Activated T-helper 17 cell treated with anti-CD3 and anti-CD28 coated beads, Interleukin-2, amount 50 U/mL, for 72 hours (primary cell): ENCODE data around the gene FDPS. TPM values are rescaled to one million over a fixed set of nuclear protein-coding genes. Genes with fewer than 3 reads are reported as not detected.
"Not testable (repeated sequence)": the region's sequence is repeated elsewhere in the genome, so short reads cannot be mapped to it uniquely, and the experiment has no call there.

ENCODE experiments used
- ATAC-seq: fragments of 150-1000 bp; cut with Tn5 transposase; replicated peaks from 2 replicates; pipeline ENCODE4 v1.10.0; 2021; ENCODE audit warnings: mild to moderate bottlenecking, moderate library complexity
- H3K27ac Mint-ChIP-seq: one replicate; pipeline ENCODE4 v1.8.0; 2022; ENCODE audit warnings: mixed read lengths
- H3K27me3 Mint-ChIP-seq: one replicate; pipeline ENCODE4 v1.8.0; 2022; ENCODE audit warnings: mixed read lengths
- H3K36me3 Mint-ChIP-seq: one replicate; pipeline ENCODE4 v1.8.0; 2022; ENCODE audit warnings: low read depth, mild to moderate bottlenecking, mixed read lengths
- H3K4me1 Mint-ChIP-seq: one replicate; pipeline ENCODE4 v1.8.0; 2022; ENCODE audit warnings: mixed read lengths
- H3K4me3 Mint-ChIP-seq: one replicate; pipeline ENCODE4 v1.8.0; 2022; ENCODE audit warnings: mild to moderate bottlenecking, mixed read lengths
- H3K9me3 Mint-ChIP-seq: one replicate; pipeline ENCODE4 v1.8.0; 2022; ENCODE audit warnings: mixed read lengths
- total RNA-seq, 2 donors: library from RNA; stranded (reverse); gene quantifications; one replicate each; pipeline ENCODE4 v1.2.3, GENCODE V29; 2022

Gene FDPS
- total RNA-seq, 2 donors from 2014 or later = 319 to 371 TPM

- H3K9me3 Mint-ChIP-seq = no peaks in the 10 kb centered on the region
- no peaks in the 10 kb centered on the region for H3K27me3 Mint-ChIP-seq
- H3K4me3 Mint-ChIP-seq = peak overlapping the region; percentile 75
- no peak overlapping the region for H3K27ac Mint-ChIP-seq
- H3K36me3 Mint-ChIP-seq = peaks cover 6% of the 10 kb centered on the region
- H3K4me1 Mint-ChIP-seq = peaks cover 21% of the 10 kb centered on the region
- ATAC-seq = peak; percentile 12
These were observed 30.6 kb upstream of the FDPS start for GRCh38 chr1:155277902-155278688.

- H3K27me3 Mint-ChIP-seq = no peaks in the 10 kb centered on the region
- no peaks in the 10 kb centered on the region for H3K9me3 Mint-ChIP-seq
- ATAC-seq = no peak
- H3K4me3 Mint-ChIP-seq = peak overlapping the region; percentile 75
- H3K27ac Mint-ChIP-seq = no peak overlapping the region
- H3K4me1 Mint-ChIP-seq = peaks cover 21% of the 10 kb centered on the region
- H3K36me3 Mint-ChIP-seq = no peaks in the 10 kb centered on the region
These were observed 29.9 kb upstream of the FDPS start for GRCh38 chr1:155278689-155279160.

- no peak for ATAC-seq
- Mint-ChIP-seq H3K36me3 (no peaks in the 10 kb centered on the region), H3K27ac (no peak overlapping the region), H3K4me1 (peaks cover 21% of the 10 kb centered on the region), H3K4me3 (peak overlapping the region; percentile 75), H3K27me3 (no peaks in the 10 kb centered on the region), H3K9me3 (no peaks in the 10 kb centered on the region)
These were observed 29.4 kb upstream of the FDPS start for GRCh38 chr1:155279268-155279667.

- Mint-ChIP-seq H3K9me3 (no peaks in the 10 kb centered on the region), H3K4me3 (no peak overlapping the region)
- ATAC-seq = no peak
These were observed 26.1 kb upstream of the FDPS start for GRCh38 chr1:155282488-155283091.

GRCh38 chr1:155284476-155284875 is 24.2 kb upstream of the FDPS start:
- Mint-ChIP-seq H3K27ac (no peak overlapping the region), H3K9me3 (no peaks in the 10 kb centered on the region), H3K4me3 (no peak overlapping the region), H3K27me3 (no peaks in the 10 kb centered on the region), H3K36me3 (no peaks in the 10 kb centered on the region), H3K4me1 (peaks cover 2% of the 10 kb centered on the region)
- no peak for ATAC-seq

More at GRCh38 chr1:155282488-155283091, 26.1 kb upstream of the FDPS start:
- Mint-ChIP-seq H3K36me3 (no peaks in the 10 kb centered on the region), H3K27ac (no peak overlapping the region), H3K4me1 (peaks cover 11% of the 10 kb centered on the region), H3K27me3 (no peaks in the 10 kb centered on the region)

- Mint-ChIP-seq H3K4me3 (no peak overlapping the region), H3K27ac (no peak overlapping the region), H3K4me1 (no peaks in the 10 kb centered on the region), H3K36me3 (no peaks in the 10 kb centered on the region), H3K9me3 (no peaks in the 10 kb centered on the region), H3K27me3 (no peaks in the 10 kb centered on the region)
- ATAC-seq = no peak
These were observed 23.6 kb upstream of the FDPS start for GRCh38 chr1:155285063-155285462.

GRCh38 chr1:155285631-155286044 is 23.0 kb upstream of the FDPS start:
- H3K27me3 Mint-ChIP-seq = no peaks in the 10 kb centered on the region
- H3K27ac Mint-ChIP-seq = no peak overlapping the region
- H3K4me3 Mint-ChIP-seq = no peak overlapping the region
- no peaks in the 10 kb centered on the region for H3K4me1 Mint-ChIP-seq
- H3K36me3 Mint-ChIP-seq = no peaks in the 10 kb centered on the region
- ATAC-seq = no peak
- H3K9me3 Mint-ChIP-seq = no peaks in the 10 kb centered on the region

GRCh38 chr1:155286544-155286943 is 22.1 kb upstream of the FDPS start:
- no peak for ATAC-seq
- Mint-ChIP-seq H3K27me3 (no peaks in the 10 kb centered on the region), H3K4me3 (no peak overlapping the region), H3K27ac (no peak overlapping the region), H3K9me3 (no peaks in the 10 kb centered on the region), H3K4me1 (no peaks in the 10 kb centered on the region), H3K36me3 (no peaks in the 10 kb centered on the region)

GRCh38 chr1:155287987-155288543 is 20.6 kb upstream of the FDPS start:
- no peak for ATAC-seq
- H3K9me3 Mint-ChIP-seq = no peaks in the 10 kb centered on the region
- no peaks in the 10 kb centered on the region for H3K27me3 Mint-ChIP-seq
- no peaks in the 10 kb centered on the region for H3K36me3 Mint-ChIP-seq
- H3K27ac Mint-ChIP-seq = no peak overlapping the region
- H3K4me1 Mint-ChIP-seq = no peaks in the 10 kb centered on the region
- H3K4me3 Mint-ChIP-seq = no peak overlapping the region

- not testable (repeated sequence) for H3K4me1 Mint-ChIP-seq, ATAC-seq, H3K4me3 Mint-ChIP-seq
These were observed 17.7 kb upstream of the FDPS start for GRCh38 chr1:155291006-155291405.

GRCh38 chr1:155293086-155293749 is 15.4 kb upstream of the FDPS start:
- Mint-ChIP-seq H3K4me1 (no peaks in the 10 kb centered on the region), H3K9me3 (no peaks in the 10 kb centered on the region), H3K27ac (no peak overlapping the region), H3K4me3 (no peak overlapping the region), H3K36me3 (no peaks in the 10 kb centered on the region), H3K27me3 (peaks cover 29% of the 10 kb centered on the region)
- no peak for ATAC-seq

More at GRCh38 chr1:155291006-155291405, 17.7 kb upstream of the FDPS start:
- peaks cover 13% of the 10 kb centered on the region for H3K27me3 Mint-ChIP-seq
- not testable (repeated sequence) for H3K27ac Mint-ChIP-seq, H3K36me3 Mint-ChIP-seq, H3K9me3 Mint-ChIP-seq

GRCh38 chr1:155294520-155295182 is 14.0 kb upstream of the FDPS start:
- Mint-ChIP-seq H3K27me3 (peaks cover 29% of the 10 kb centered on the region), H3K4me1 (no peaks in the 10 kb centered on the region), H3K36me3 (no peaks in the 10 kb centered on the region), H3K27ac (no peak overlapping the region), H3K4me3 (peak overlapping the region; percentile 10), H3K9me3 (no peaks in the 10 kb centered on the region)
- ATAC-seq = no peak

GRCh38 chr1:155295183-155295941 is 13.3 kb upstream of the FDPS start:
- Mint-ChIP-seq H3K36me3 (no peaks in the 10 kb centered on the region), H3K27me3 (peaks cover 29% of the 10 kb centered on the region), H3K27ac (no peak overlapping the region), H3K4me3 (no peak overlapping the region), H3K4me1 (no peaks in the 10 kb centered on the region), H3K9me3 (no peaks in the 10 kb centered on the region)
- no peak for ATAC-seq

- no peak overlapping the region for H3K27ac Mint-ChIP-seq
- no peaks in the 10 kb centered on the region for H3K36me3 Mint-ChIP-seq
- no peaks in the 10 kb centered on the region for H3K9me3 Mint-ChIP-seq
These were observed 12.8 kb upstream of the FDPS start for GRCh38 chr1:155295942-155296267.

More at GRCh38 chr1:155295942-155296267, 12.8 kb upstream of the FDPS start:
- Mint-ChIP-seq H3K4me1 (no peaks in the 10 kb centered on the region), H3K4me3 (no peak overlapping the region), H3K27me3 (peaks cover 29% of the 10 kb centered on the region)
- ATAC-seq = no peak
